Hepatocyte (in vitro differentiated cells): Measurements from ENCODE around the gene TSPAN4.

Experiments
- EZH2 ChIP-seq: fragments of 200-600 bp; sonication (generic); IDR thresholded peaks from 2 replicates; pipeline ENCODE4 v1.6.1; 2016; ENCODE audit warnings: antibody characterized with exemption, mild to moderate bottlenecking, borderline replicate concordance
- EZH2phosphoT487 ChIP-seq: fragments of 200-600 bp; sonication (generic); IDR thresholded peaks from one replicate; pipeline ENCODE4 v1.6.1; 2018; ENCODE audit warnings: antibody characterized with exemption, mild to moderate bottlenecking, low read depth, moderate library complexity; ENCODE audit not compliant: unreplicated experiment, severe bottlenecking
- TF ChIP-seq, protein P1 (sequence below): fragments of 200-600 bp; sonication (generic); IDR thresholded peaks from 2 replicates; pipeline ENCODE4 v1.5.1; 2016; ENCODE audit warnings: antibody characterized with exemption, mild to moderate bottlenecking; ENCODE audit not compliant: poor library complexity

DNA sequence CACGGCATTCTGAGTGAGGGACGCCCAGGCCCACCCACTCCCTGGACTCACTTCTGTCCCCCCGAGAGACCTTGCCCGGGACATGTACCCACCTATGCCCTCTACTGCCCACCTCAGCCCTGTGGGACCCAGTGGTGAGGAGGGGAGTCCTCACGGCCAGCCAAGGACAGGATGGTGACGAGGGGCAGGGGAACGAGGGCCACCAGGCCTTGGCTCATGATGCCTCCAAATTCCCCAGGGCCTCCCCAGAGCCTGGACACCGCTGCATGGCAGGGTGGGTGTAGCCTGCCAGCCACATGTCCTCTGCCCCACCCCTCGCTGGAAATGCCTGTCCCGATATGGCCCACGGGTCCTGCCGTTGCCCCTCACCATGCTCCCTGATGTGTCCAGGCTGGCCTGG is 26.1 kb downstream of the TSPAN4 start:
- TF ChIP-seq, protein P1, sequence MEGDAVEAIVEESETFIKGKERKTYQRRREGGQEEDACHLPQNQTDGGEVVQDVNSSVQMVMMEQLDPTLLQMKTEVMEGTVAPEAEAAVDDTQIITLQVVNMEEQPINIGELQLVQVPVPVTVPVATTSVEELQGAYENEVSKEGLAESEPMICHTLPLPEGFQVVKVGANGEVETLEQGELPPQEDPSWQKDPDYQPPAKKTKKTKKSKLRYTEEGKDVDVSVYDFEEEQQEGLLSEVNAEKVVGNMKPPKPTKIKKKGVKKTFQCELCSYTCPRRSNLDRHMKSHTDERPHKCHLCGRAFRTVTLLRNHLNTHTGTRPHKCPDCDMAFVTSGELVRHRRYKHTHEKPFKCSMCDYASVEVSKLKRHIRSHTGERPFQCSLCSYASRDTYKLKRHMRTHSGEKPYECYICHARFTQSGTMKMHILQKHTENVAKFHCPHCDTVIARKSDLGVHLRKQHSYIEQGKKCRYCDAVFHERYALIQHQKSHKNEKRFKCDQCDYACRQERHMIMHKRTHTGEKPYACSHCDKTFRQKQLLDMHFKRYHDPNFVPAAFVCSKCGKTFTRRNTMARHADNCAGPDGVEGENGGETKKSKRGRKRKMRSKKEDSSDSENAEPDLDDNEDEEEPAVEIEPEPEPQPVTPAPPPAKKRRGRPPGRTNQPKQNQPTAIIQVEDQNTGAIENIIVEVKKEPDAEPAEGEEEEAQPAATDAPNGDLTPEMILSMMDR, result no peak
- TF ChIP-seq EZH2 (no peak), EZH2phosphoT487 (no peak)
